ENCODE measurements around the gene BRINP2.

Gene BRINP2, protein sequence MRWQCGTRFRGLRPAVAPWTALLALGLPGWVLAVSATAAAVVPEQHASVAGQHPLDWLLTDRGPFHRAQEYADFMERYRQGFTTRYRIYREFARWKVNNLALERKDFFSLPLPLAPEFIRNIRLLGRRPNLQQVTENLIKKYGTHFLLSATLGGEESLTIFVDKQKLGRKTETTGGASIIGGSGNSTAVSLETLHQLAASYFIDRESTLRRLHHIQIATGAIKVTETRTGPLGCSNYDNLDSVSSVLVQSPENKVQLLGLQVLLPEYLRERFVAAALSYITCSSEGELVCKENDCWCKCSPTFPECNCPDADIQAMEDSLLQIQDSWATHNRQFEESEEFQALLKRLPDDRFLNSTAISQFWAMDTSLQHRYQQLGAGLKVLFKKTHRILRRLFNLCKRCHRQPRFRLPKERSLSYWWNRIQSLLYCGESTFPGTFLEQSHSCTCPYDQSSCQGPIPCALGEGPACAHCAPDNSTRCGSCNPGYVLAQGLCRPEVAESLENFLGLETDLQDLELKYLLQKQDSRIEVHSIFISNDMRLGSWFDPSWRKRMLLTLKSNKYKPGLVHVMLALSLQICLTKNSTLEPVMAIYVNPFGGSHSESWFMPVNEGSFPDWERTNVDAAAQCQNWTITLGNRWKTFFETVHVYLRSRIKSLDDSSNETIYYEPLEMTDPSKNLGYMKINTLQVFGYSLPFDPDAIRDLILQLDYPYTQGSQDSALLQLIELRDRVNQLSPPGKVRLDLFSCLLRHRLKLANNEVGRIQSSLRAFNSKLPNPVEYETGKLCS

DNA sequence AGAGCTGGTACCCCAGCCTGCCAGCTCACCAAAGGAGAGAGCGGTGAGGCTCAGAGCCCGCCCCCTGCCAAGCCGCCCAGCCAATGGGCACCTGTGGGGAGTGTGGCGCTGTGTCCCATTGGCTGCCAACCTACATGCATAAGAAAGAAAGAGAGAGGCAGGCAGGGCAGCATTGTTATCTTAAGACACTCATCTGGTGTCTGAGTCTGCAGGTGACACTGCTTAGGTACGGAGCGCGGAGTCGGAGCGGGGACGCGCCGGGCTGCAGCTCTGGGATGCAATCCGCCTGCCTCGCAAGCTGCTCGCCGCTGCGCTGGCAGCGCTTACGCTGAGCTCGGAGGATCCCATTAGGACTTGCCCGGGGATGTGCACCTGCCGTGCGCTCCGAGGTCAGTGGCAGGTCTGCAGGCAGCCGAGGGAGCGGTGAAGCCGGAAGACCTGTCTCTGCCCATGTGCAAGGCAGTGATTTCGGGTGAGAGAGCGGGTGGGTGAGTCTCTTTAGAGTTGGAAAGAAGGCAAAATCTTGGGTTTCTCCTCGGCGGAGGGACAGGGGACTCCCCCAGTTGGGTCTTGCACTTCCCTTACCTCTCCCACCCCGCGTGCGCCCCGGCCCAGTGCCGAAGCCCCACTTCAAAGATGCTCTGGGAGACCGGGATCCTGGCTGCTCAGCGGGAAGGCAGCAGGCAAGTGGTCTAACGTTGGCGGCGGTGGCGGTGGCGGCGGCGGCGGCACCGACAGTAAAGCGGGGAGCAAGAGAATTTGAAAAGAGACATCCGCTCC, at the start of gene BRINP2:
TSS of gene BRINP2 (plus strand) at position 203 of the 780 bp plus-strand sequence. CDS start 58,919 bp downstream, outside the sequence.
- peak; percentile 81 for DNase-seq (ENCODE audit: low read depth, low spot score)

DNA sequence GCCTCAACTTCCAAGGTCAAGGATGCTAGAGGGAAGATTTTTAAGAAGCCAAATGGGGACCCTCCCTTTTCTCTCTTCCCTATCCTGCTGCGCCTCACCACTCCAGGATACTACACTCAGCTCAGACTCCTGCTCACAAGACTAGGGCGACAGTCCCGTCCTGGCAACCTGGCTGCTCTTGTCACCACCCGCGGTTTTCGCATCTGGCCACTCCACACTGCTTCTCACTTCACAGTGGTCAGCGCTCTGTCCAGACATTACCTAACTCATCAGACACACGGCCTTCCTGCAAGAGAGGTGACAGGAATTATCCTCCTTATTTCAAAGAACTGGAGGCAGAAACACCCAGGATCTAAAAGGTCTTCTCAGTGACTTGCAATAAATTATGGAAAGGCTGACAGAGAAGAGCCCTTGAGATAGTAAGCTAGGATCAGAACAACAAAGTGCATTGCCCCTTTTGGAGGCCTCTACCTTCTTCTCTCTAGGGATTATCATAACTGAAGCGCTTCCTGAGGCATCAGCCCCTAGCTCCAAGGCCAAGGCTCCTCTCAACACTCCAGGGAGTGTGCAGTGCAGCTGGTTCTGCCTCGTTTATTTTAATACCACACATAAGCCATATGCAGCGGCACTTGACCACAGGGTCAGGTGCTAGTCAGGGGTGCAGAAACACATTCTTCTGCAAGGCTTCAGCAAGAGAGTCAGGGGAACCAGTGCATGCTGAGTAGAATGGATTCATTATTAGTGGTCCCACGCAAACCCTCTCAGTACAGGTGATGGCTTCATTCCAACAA, 48.1 kb upstream of the BRINP2 start:
- DNase-seq (ENCODE audit: low read depth, low spot score), result no peak

DNA sequence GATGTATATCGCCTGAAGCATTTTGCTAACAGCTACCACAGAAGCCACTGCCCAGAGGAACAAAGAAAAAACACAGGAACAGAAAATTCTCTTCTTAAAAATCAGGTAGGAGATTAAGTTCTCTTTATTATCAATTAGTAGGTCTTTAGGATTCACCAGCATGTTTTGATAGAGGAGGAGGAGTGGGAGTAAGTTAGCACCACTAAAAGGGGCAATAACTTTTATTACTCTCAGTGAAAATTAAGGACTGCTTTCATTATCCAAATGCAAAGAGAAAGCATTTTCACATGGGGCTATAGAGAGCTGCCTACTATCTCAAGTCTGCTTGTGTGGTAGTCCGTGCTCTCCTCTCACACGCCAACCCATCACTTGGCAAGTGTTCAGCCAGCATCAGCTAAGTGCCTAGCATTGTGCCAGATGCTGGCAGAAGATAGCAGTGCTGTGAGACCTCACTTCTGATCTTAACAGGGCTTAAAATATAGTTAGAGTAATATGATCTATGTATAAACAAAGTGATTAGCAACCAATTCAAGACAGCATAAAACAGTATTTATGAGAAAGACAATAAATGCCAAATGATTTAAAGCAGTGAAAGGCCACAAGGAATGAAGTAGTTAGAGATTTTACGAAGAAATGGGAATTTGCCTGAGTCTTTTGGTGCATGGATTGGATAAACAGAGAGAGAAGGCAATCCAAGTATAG, 46.0 kb upstream of the BRINP2 start:
- no peak for DNase-seq (ENCODE audit: low read depth, low spot score)

DNA sequence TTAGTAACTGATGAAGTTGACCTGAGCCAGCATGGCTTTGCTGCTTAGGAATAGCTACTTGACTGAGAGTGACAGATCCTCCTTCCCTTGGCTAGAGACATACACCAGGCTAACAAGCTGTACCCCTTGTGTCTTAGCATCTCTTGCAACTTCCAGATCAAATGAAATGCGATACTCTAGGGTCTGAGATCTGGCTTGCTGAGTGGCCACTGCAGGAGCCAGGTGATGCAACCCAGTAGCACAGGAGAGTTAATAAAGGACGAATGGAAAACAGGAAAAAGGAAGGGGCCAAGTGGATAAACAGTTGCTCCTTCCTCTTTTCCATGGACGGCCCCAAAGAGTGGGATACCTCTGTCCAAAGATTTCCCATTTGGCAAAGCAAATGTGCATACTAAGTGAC, 44.5 kb upstream of the BRINP2 start:
- no peak for DNase-seq (ENCODE audit: low read depth, low spot score)

DNA sequence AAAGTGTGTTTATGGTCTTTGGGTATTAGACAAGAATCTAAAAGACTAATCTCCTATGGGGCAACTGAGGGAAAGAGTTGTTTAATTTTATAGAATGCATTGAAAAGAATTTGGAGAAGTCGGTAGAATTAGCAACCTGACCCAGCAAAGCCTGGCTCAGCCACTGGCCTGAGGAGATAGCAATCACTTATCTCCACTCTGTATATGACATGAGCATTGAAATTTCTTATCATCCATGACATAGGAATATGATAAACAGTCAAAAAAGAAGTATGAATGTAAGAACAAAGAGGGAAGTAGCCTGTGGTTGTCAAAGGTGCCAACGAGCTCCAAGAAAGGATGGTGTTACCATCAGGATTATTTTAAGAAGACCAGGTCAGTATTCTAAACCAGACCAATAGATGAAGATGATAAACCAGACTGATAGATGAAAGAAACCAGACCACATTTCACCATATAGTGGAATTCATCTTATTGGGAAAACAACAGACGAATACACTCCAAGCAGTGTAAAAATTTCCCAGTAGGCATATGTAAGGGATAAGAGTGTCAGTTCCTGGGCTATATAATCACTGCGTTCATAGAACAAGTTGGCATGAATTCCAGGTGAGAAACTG, 42.0 kb upstream of the BRINP2 start:
- no peak for DNase-seq (ENCODE audit: low read depth, low spot score)

DNA sequence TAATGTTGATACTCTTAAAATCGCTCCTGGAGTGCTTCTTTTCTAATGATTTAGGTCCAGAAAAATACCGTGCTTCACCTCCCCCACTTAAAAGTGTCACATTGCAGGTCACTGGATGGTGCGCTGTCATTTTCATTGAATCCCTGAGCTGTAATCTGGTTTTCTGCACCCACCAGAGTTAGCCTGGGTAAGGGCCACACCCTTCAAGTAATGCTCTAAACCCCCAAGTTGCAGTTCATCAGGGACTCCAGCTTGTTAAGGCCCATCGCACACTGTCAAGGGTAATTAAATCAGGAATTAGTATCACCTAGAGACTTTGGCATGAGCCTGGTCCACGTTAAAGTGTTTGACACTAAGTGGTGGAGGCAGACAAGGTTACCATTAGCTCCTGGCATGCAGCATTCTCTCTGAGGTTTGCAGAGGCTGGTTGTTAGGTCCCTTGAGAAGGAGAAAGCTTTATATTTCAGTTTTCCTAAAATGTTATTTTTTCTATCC, 40.3 kb upstream of the BRINP2 start:
- no peak for DNase-seq (ENCODE audit: low read depth, low spot score)

DNA sequence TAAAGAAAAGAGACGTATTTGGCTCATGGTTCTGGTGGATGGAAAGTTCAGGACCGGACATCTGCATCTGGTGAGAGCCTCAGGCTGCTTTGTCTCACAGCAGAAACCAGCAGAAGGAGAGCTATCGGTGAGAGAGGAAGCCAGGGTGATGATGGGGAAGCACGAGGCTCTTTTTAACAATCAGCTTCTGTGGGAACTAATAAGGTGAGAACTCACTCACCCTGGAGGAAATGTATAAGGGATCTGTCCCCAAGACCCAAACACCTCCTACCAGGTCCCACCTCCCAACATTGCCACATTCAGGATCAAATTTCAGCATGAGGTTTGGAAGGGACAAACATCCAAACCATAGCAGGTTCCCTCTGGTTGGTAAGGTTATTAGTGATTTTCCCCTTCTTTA, 39.0 kb upstream of the BRINP2 start:
- no peak for DNase-seq (ENCODE audit: low read depth, low spot score)

DNA sequence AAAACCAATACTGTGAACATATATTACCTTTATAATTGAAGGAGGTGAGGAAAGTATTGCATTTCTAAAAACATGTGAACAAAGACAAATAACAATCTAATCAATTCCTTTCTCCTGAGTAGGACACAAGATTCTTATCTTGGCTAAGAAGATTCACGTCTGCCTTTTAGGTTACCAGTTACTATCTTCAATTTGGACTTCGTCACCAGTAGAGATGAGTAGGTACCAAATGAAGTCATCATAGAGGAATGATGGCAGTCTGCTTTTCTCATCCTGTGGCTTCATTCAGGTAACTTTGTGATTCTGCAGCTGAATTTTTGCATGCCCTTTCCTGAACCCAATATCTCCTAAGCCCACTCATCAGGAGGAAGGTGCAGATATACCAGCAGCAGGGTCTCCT, 38.6 kb upstream of the BRINP2 start:
- DNase-seq (ENCODE audit: low read depth, low spot score), result no peak

DNA sequence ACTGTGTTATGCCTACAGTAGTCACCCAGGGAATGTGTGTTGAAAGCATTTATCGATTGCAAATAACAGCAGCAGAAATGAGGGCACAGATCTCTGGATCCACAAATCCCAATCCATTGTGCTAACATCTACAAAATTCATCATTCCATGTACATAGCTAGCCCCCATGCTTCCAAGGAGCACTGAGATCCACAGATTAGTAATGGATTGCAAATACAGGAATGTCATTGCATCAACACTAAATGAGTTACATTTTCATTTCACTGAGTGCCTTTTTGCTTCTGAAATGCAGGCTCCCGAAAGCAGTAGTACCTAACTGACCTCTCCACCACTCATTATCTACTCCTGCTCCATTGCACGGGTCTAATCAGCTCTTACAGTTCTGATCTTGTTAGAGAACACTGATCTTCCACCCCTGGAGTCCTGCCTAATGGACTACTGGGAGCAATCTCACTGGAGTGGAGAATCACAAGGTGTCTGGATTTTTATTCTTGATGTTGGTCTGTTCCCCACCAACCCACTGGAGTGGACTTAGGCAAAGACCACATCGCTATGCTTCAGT, 36.7 kb upstream of the BRINP2 start:
- no peak for DNase-seq (ENCODE audit: low read depth, low spot score)

DNA sequence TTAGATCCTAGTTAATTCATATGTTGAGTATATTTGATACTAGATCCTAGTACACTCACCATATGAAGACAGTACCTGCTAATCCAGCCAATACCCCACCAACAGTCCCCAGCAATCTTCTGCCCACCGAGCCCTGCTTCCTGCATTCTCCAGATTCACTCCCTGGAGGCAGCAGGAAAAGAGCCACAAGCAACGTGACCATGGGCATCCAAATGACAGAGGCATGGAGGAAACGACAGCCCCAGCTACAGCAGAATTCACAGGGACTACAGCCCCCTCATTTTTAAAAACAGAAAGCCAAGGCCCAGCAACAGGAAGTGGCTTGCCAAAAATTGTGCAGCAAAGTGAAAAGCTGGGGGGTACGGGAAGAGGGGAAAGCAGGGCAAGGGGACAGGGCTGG, 35.5 kb upstream of the BRINP2 start:
- no peak for DNase-seq (ENCODE audit: low read depth, low spot score)

DNA sequence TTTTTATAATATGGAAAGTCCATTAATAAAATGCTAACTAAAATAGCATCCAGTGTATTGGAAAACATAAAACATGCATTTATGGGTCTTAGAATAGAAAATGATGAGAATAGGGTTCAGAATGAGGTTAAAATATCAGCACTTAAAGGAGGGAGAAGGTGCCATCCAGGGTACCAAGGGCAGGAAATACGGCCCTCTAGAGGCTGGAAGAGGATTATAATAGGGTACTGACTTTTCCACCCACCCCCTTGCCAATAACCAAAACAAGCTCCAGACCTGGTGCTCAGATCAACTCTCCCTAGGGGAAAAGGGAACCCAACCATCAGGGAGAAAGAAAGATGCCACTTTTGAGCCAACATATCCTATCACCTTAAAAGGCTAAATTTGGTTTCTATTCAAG, 32.9 kb upstream of the BRINP2 start:
- no peak for DNase-seq (ENCODE audit: low read depth, low spot score)

DNA sequence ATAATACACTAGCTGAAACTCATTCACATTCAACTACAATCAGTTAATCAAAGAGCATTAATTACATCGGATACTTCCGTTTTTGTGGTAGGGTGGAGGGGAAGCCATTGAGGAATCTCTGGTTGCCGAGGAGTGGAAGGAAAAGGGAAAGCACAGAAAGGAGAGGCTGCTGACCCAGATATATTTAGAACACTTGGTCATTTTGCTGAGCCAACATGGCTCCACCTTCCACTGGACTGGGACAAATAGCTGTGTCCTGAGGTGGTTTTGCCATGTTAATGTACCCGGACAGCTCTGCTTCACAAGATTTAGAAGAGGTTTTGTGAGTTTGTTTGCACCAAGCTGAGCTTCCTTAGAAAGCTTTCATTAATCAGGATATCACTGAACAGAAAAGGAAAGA, 32.4 kb upstream of the BRINP2 start:
- no peak for DNase-seq (ENCODE audit: low read depth, low spot score)

DNA sequence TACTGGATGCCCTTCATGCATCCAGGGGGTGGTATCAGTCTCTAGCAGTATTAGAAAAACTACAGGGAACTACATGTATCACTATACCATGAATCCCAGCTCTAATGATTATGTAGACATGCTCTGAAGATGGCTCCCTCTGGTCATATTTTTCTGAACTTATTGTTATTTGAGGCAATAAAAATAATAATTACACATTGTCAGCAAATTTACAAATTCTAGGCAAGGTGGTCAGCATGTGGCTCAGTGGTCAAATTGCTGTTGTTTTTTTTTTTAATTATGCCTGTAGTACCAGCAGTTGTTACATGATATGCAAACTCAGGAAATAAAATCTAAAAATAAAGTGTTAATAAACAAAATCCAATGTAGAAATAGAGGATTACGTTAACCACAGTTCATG, 28.7 kb upstream of the BRINP2 start:
- DNase-seq (ENCODE audit: low read depth, low spot score), result no peak

DNA sequence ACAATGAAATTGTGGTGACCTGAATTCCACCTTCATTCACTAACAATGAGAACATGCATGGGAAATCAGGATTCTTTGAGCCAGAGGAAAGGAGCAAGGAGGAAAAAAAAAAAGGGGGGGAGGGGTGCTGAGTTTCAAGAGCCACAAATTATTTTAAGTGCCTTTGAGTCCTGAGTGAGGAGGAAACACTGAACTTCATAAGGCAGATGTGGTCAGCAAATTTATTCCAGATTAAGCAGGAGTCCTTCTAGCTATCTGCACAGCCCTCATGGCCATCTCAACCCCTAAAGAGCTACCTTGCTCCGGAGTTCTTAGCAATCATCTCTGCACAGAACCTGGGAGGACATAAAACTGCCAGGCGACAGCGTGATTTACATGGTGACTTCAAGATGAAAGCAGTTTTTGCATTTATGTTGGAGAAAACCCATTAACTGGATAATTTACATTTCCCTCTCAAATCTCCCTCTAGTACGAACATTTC, 27.9 kb upstream of the BRINP2 start:
- peak; percentile 16 for DNase-seq (ENCODE audit: low read depth, low spot score)

DNA sequence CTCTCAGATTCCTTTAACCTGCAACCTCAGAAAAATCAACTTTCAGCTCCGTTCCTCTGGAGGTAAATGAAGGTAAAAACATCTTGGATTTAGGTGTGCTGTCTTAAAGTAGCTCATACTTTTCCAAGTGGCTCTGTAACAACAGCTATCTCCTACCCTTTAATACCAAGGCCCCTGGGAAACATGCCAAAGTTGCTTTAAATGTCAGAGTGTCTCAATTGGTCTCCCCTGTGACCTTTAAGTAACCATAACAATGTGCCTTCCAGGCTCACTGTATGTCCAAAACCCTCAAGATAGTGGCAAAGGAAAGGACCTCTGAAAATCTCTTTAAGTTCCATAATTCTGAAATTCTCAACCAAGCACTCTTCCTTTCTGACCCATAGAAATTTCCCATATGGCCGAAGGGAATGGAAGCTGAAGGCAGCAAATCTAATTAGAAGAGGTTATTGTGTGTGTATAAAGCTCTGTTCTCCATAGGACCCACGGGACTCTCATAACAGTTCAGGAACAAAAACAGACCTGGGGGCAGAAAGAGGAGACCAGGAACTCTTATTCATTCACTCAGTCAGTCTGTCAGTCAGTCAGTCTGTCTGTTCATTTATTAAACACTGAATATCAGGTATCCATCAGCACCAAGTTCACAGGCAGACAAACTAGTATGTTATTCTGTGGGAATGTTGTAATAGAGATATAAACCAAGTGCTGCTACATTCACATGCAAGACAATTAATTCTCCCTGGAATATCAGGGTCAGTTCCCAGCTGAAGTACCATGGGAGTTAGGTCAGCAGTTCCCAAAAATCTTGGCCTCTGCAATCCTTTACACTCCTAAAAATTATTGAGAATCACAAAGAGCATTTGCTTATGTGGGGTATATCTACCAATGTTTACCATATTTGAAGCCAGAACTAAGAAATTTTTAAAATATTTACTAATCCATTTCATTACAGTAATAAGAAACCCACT, 25.4 kb upstream of the BRINP2 start:
- no peak for DNase-seq (ENCODE audit: low read depth, low spot score)

DNA sequence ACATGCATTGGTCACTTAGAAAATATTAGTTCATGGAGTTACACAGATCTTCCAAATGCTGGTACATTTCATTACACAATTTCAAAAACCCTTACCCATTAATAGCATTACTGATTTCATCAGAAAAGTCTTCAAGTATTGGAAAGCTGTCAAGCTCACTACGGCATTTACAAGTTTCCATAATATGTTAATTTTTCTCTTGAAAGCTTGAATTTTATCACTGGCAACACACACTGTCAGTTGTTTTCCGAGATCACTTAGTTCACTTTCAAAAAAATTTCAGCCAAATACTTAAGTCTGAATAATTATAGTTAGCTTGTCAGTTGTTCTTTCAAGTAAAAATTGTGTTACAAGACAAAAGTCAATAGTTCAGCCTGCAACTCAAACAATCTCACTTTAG, 24.3 kb upstream of the BRINP2 start:
- no peak for DNase-seq (ENCODE audit: low read depth, low spot score)

DNA sequence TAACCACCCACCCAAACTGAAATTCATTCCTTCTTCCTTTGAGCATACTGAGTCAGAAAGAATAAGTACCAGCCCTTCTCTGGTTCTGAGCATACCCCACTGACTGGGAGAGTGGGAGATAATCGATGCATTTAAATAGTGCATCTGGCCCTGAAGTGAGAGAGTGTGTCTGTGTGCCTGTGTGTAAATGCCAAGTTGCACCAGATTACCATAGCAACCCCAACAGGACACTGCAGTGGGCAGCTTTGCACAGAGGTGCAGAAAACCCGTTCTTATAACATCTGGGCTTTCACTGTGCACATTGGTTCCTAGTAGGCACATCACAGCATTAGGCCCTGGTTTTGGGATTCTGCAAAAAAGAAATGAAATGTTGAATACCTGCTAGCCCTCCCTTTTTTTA, 8.5 kb upstream of the BRINP2 start:
- DNase-seq (ENCODE audit: low read depth, low spot score), result no peak

DNA sequence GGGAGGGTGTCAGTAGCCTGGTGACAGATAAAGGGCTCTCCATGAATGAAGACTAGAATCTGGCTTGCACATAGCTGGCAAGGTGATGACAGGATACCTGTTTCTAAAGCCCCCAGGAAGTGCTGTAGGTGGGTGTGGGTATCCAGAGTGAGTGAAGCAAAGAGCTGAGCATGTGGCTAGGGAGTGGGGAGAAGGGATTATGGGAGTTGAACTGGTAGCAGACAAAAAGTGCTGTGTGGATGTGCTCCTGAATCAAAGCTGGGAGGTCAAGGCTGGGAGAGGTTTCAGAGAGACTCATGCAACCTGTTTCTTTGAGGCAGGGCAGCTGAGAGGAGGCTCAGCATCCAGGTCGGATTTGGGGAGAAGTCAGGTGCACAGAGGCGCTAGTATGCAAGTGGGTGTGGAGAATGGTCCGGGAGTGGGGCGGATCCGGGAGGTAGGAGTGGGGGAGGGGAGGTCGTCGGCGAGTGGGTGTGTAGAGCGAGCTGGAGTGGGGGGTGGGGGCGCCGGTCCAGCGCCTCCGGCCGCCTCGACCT, 6.8 kb upstream of the BRINP2 start:
- DNase-seq (ENCODE audit: low read depth, low spot score), result no peak

Measured in astrocyte of the hippocampus (primary cell).